ENCODE measurements around the gene ASCL3.

Gene ASCL3

GRCh38 chr11:8959546-8960166 lies 16.8 kb upstream of the ASCL3 start:
- H3K9me3 ChIP-seq (ENCODE audit: insufficient read depth, low read depth, low read length), result no peaks in the 10 kb centered on the region
- no peaks in the 10 kb centered on the region for H3K9me2 ChIP-seq (replicated peaks; ENCODE audit: low read depth, low read length)
- H3K4me2 ChIP-seq (ENCODE audit: low read depth, low read length, poor library complexity, severe bottlenecking), result peak overlapping the region; percentile 43
- peaks cover 32% of the 10 kb centered on the region for H4K20me1 ChIP-seq (ENCODE audit: insufficient read depth, low read length, poor library complexity, severe bottlenecking)
- no peak overlapping the region for H3K4me3 ChIP-seq (ENCODE audit: low read length, poor library complexity, severe bottlenecking)
- H3K27me3 ChIP-seq (ENCODE audit: insufficient read depth, low read length, poor library complexity, severe bottlenecking), result no peaks in the 10 kb centered on the region
- no peaks in the 10 kb centered on the region for H3F3A ChIP-seq (ENCODE audit: low read depth)
- peaks cover 41% of the 10 kb centered on the region for H3K79me2 ChIP-seq (ENCODE audit: insufficient read depth, low read length)
- H3K4me1 ChIP-seq (ENCODE audit: insufficient read depth, low read length, poor library complexity, severe bottlenecking), result peaks cover 25% of the 10 kb centered on the region
- no peak overlapping the region for H3K9ac ChIP-seq (ENCODE audit: low read depth, low read length, poor library complexity, severe bottlenecking)
- no peak overlapping the region for H2AFZ ChIP-seq (ENCODE audit: low read length)
- TF ChIP-seq EZH2phosphoT487 (IDR thresholded peaks at IDR 0.05; ENCODE audit: borderline replicate concordance), result no peak
- TF ChIP-seq, protein P1, sequence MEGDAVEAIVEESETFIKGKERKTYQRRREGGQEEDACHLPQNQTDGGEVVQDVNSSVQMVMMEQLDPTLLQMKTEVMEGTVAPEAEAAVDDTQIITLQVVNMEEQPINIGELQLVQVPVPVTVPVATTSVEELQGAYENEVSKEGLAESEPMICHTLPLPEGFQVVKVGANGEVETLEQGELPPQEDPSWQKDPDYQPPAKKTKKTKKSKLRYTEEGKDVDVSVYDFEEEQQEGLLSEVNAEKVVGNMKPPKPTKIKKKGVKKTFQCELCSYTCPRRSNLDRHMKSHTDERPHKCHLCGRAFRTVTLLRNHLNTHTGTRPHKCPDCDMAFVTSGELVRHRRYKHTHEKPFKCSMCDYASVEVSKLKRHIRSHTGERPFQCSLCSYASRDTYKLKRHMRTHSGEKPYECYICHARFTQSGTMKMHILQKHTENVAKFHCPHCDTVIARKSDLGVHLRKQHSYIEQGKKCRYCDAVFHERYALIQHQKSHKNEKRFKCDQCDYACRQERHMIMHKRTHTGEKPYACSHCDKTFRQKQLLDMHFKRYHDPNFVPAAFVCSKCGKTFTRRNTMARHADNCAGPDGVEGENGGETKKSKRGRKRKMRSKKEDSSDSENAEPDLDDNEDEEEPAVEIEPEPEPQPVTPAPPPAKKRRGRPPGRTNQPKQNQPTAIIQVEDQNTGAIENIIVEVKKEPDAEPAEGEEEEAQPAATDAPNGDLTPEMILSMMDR (conservative IDR thresholded peaks at IDR 0.05; ENCODE audit: low read length), result peak; percentile 75
- peaks cover 12% of the 10 kb centered on the region for H3K36me3 ChIP-seq (ENCODE audit: insufficient read depth, low read length)

DNA sequence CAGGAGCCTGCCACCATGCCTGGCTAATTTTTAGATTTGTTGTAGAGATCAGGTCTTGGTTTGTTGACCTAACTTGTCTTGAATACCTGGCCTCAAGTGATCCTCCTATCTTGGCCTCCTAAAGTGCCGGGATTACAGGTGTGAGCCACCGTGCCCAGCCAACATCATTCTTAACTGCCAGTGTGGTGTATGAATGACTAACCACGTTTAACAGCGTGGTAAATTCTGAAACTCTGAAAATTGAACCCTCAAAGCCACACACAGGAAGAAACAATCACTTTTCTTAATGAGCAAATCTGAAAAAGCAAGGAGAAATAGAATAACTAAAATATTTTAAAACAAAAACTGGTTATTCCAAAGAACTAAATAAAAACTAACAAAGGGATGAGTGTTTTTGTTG lies 14.0 kb upstream of the ASCL3 start:
- peaks cover 17% of the 10 kb centered on the region; the same call in 1 of the 2 replicates for H3K79me2 ChIP-seq (ENCODE audit: insufficient read depth, low read length)
- no peak overlapping the region for H3K4me2 ChIP-seq (ENCODE audit: low read depth, low read length, poor library complexity, severe bottlenecking)
- H4K20me1 ChIP-seq (ENCODE audit: insufficient read depth, low read length, poor library complexity, severe bottlenecking), result peaks cover 15% of the 10 kb centered on the region
- no peaks in the 10 kb centered on the region for H3K9me2 ChIP-seq (replicated peaks; ENCODE audit: low read depth, low read length)
- peaks cover 31% of the 10 kb centered on the region for H3K36me3 ChIP-seq (ENCODE audit: insufficient read depth, low read length)
- no peaks in the 10 kb centered on the region for H3K9me3 ChIP-seq (ENCODE audit: insufficient read depth, low read depth, low read length)
- H2AFZ ChIP-seq (ENCODE audit: low read length), result no peak overlapping the region
- H3K9ac ChIP-seq (ENCODE audit: low read depth, low read length, poor library complexity, severe bottlenecking), result no peak overlapping the region
- H3K27me3 ChIP-seq (ENCODE audit: insufficient read depth, low read length, poor library complexity, severe bottlenecking), result no peaks in the 10 kb centered on the region
- no peak overlapping the region for H3K4me3 ChIP-seq (ENCODE audit: low read length, poor library complexity, severe bottlenecking)
- TF ChIP-seq, protein P1 (conservative IDR thresholded peaks at IDR 0.05; ENCODE audit: low read length), result no peak
- TF ChIP-seq EZH2phosphoT487 (IDR thresholded peaks at IDR 0.05; ENCODE audit: borderline replicate concordance), result no peak
- no peaks in the 10 kb centered on the region for H3F3A ChIP-seq (ENCODE audit: low read depth)
- H3K4me1 ChIP-seq (ENCODE audit: insufficient read depth, low read length, poor library complexity, severe bottlenecking), result peaks cover 9% of the 10 kb centered on the region

DNA sequence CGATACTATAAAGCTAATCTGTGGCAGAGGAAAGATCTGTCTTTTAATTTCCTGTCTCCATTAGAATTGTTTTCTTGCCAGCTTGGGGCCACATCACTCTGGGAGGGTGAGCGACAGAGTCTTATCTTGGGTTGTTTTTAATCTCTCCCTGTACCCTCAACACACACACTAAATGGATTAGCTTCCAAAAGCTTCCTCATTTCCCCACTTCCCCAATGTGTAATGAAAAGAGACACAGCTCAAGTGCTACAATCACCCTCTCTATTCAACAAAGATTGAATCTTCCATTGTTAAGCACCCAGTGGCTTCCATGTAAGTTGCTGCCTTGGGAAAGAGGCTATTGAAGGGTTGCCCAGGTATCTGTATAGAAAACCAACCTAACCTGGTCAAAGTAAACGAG lies 6.1 kb upstream of the ASCL3 start:
- no peak for TF ChIP-seq EZH2phosphoT487 (IDR thresholded peaks at IDR 0.05; ENCODE audit: borderline replicate concordance)
- TF ChIP-seq, protein P1 (conservative IDR thresholded peaks at IDR 0.05; ENCODE audit: low read length), result no peak
- Histone ChIP-seq H3K9me3 (ENCODE audit: insufficient read depth, low read depth, low read length) (no peaks in the 10 kb centered on the region), H4K20me1 (ENCODE audit: insufficient read depth, low read length, poor library complexity, severe bottlenecking) (no peaks in the 10 kb centered on the region), H3K79me2 (ENCODE audit: insufficient read depth, low read length) (no peaks in the 10 kb centered on the region), H2AFZ (ENCODE audit: low read length) (no peak overlapping the region), H3F3A (ENCODE audit: low read depth) (no peaks in the 10 kb centered on the region), H3K4me1 (ENCODE audit: insufficient read depth, low read length, poor library complexity, severe bottlenecking) (no peaks in the 10 kb centered on the region), H3K36me3 (ENCODE audit: insufficient read depth, low read length) (peaks cover 59% of the 10 kb centered on the region; the same call in 1 of the 2 replicates), H3K4me2 (ENCODE audit: low read depth, low read length, poor library complexity, severe bottlenecking) (no peak overlapping the region), H3K27me3 (ENCODE audit: insufficient read depth, low read length, poor library complexity, severe bottlenecking) (no peaks in the 10 kb centered on the region), H3K9me2 (replicated peaks; ENCODE audit: low read depth, low read length) (no peaks in the 10 kb centered on the region), H3K9ac (ENCODE audit: low read depth, low read length, poor library complexity, severe bottlenecking) (no peak overlapping the region), H3K4me3 (ENCODE audit: low read length, poor library complexity, severe bottlenecking) (no peak overlapping the region)
